GM23338 (cell line): ENCODE results near the gene PADI6. TPM values are rescaled to one million over a fixed set of nuclear protein-coding genes. Genes with fewer than 3 reads are reported as not detected.

Source experiments
- ATAC-seq: fragments of 200-7000 bp; cut with Tn5 transposase; 3 replicates; pipeline ENCODE4 v1.9.1; 2020
- DNase-seq: peaks from one replicate; pipeline ENCODE4 v3.0.0-alpha.2; 2015; ENCODE audit warnings: low spot score
- H2AFZ ChIP-seq: fragments of 200-600 bp; sonication (generic); 2 replicates; pipeline ENCODE4 v1.8.0; 2016; ENCODE audit warnings: antibody characterized with exemption, mild to moderate bottlenecking, moderate library complexity
- H3F3A ChIP-seq: fragments of 200-600 bp; sonication (generic); replicated peaks from 2 replicates; pipeline ENCODE4 v1.8.0; 2017; ENCODE audit warnings: antibody characterized with exemption, mixed run types, low read depth
- H3K27ac ChIP-seq: fragments of 200-600 bp; sonication (generic); 2 replicates; pipeline ENCODE4 v1.6.1; 2016; ENCODE audit warnings: low read depth
- H3K27me3 ChIP-seq: fragments of 200-600 bp; sonication (generic); 2 replicates; pipeline ENCODE4 v1.8.0; 2016; ENCODE audit warnings: mild to moderate bottlenecking, mixed run types, moderate library complexity; ENCODE audit not compliant: insufficient read depth
- H3K36me3 ChIP-seq: fragments of 200-600 bp; sonication (generic); 2 replicates; pipeline ENCODE4 v1.8.0; 2016; ENCODE audit warnings: mild to moderate bottlenecking; ENCODE audit not compliant: insufficient read depth
- H3K4me1 ChIP-seq: fragments of 200-600 bp; sonication (generic); 2 replicates; pipeline ENCODE4 v1.8.0; 2016; ENCODE audit warnings: mild to moderate bottlenecking, moderate library complexity; ENCODE audit not compliant: insufficient read depth
- H3K4me2 ChIP-seq: fragments of 200-600 bp; sonication (generic); 2 replicates; pipeline ENCODE4 v1.7.1; 2017; ENCODE audit warnings: mixed run types
- H3K4me3 ChIP-seq: fragments of 200-600 bp; sonication (generic); 2 replicates; pipeline ENCODE4 v1.6.1; 2016; ENCODE audit warnings: mixed run types
- H3K79me2 ChIP-seq: fragments of 200-600 bp; sonication (generic); replicated peaks from 2 replicates; pipeline ENCODE4 v1.8.0; 2017; ENCODE audit warnings: mild to moderate bottlenecking; ENCODE audit not compliant: insufficient read depth
- H3K9me2 ChIP-seq: fragments of 200-600 bp; sonication (generic); 2 replicates; pipeline ENCODE4 v1.8.0; 2017; ENCODE audit not compliant: insufficient read depth
- H4K20me1 ChIP-seq: fragments of 200-600 bp; sonication (generic); replicated peaks from 2 replicates; pipeline ENCODE4 v1.8.0; 2017; ENCODE audit warnings: mild to moderate bottlenecking; ENCODE audit not compliant: insufficient read depth
- H3K27ac Mint-ChIP-seq: 2 replicates; pipeline ENCODE4 v1.8.0; 2020; ENCODE audit warnings: inconsistent platforms, mild to moderate bottlenecking, moderate library complexity, mixed read lengths
- H3K27me3 Mint-ChIP-seq: 3 replicates; pipeline ENCODE4 v1.8.0; 2022; ENCODE audit warnings: low read depth, mild to moderate bottlenecking, moderate library complexity, mixed read lengths, inconsistent platforms; ENCODE audit not compliant: insufficient read depth, poor library complexity
- H3K36me3 Mint-ChIP-seq: 3 replicates; pipeline ENCODE4 v1.8.0; 2021; ENCODE audit warnings: low read depth, mild to moderate bottlenecking, inconsistent platforms, moderate library complexity, mixed read lengths
- H3K4me1 Mint-ChIP-seq: 3 replicates; pipeline ENCODE4 v1.8.0; 2020; ENCODE audit warnings: mild to moderate bottlenecking, inconsistent platforms, mixed read lengths
- H3K4me3 Mint-ChIP-seq: 3 replicates; pipeline ENCODE4 v1.8.0; 2021; ENCODE audit warnings: moderate library complexity, mild to moderate bottlenecking, inconsistent platforms, mixed read lengths
- H3K9me3 Mint-ChIP-seq: 3 replicates; pipeline ENCODE4 v1.8.0; 2020; ENCODE audit warnings: moderate library complexity, mild to moderate bottlenecking, inconsistent platforms, mixed read lengths
- CTCF ChIP-seq, 2 experiments: fragments of 200-600 bp in 1 of 2; sonication (generic) in 1 of 2; conservative IDR thresholded peaks; 2 replicates each; pipeline versions ENCODE4 v1.5.1 to v1.6.1; 2016 to 2017; ENCODE audit warnings: antibody characterized with exemption in 2 of 2, low read depth in 2 of 2, mild to moderate bottlenecking in 2 of 2, moderate library complexity in 1 of 2
- ETS1 ChIP-seq: IDR thresholded peaks from 2 replicates; pipeline ENCODE4 v1.6.1; 2016; ENCODE audit warnings: antibody characterized with exemption
- EZH2 ChIP-seq: fragments of 200-600 bp; sonication (generic); IDR thresholded peaks from one replicate; pipeline ENCODE4 v1.8.0; 2017; ENCODE audit warnings: antibody characterized with exemption, mild to moderate bottlenecking, low read depth; ENCODE audit not compliant: unreplicated experiment
- EZH2phosphoT487 ChIP-seq: fragments of 200-600 bp; sonication (generic); IDR thresholded peaks from one replicate; pipeline ENCODE4 v1.8.1; 2018; ENCODE audit warnings: antibody characterized with exemption; ENCODE audit not compliant: unreplicated experiment
- NANOG ChIP-seq: IDR thresholded peaks from 2 replicates; pipeline ENCODE4 v1.6.1; 2016; ENCODE audit warnings: antibody characterized with exemption, borderline replicate concordance
- REST ChIP-seq: IDR thresholded peaks from one replicate; pipeline ENCODE4 v1.6.1; 2018; ENCODE audit warnings: antibody characterized with exemption; ENCODE audit not compliant: unreplicated experiment
- ZNF114 ChIP-seq: fragments of 250-450 bp; sonication (Bioruptor Pico); IDR thresholded peaks from 2 replicates; pipeline ENCODE4 v1.5.0; 2020; ENCODE audit warnings: mild to moderate bottlenecking, moderate library complexity
- ZNF331 ChIP-seq: fragments of 250-450 bp; sonication (Bioruptor Pico); IDR thresholded peaks from 2 replicates; pipeline ENCODE4 v1.5.0; 2020; ENCODE audit warnings: low read depth, mild to moderate bottlenecking, moderate library complexity
- ZNF462 ChIP-seq: fragments of 250-450 bp; sonication (Bioruptor Pico); IDR thresholded peaks from 2 replicates; pipeline ENCODE4 v1.5.0; 2020; ENCODE audit warnings: mild to moderate bottlenecking, moderate library complexity
- polyA plus RNA-seq: library from polyadenylated mRNA; unstranded; fragments of >200 nt; fragmentation: Nextera tagmentation; extraction: Ambion mirVana; gene quantifications from 2 replicates; pipeline ENCODE4 v1.2.1, GENCODE V29; 2016
- total RNA-seq: library from RNA; depleted of rRNA; stranded (reverse); fragments of >200 nt; shearing (Covaris generic); gene quantifications from 2 replicates; pipeline ENCODE4 v1.2.3, GENCODE V29; 2014

PADI6 gene
- total and polyA plus RNA-seq, 2 experiments from 2014 or later = not detected

- H3K36me3 ChIP-seq = no peaks in the 10 kb centered on the region
- peaks cover 4% of the 10 kb centered on the region; the same call in 2 of the 3 replicates for H3K4me1 Mint-ChIP-seq
- no peaks in the 10 kb centered on the region for H3K36me3 Mint-ChIP-seq
- H3K27me3 Mint-ChIP-seq = peaks cover 3% of the 10 kb centered on the region
- ATAC-seq (no peak), DNase-seq (no peak)
- H3K4me1 ChIP-seq = no peaks in the 10 kb centered on the region
- no peaks in the 10 kb centered on the region; the same call in 2 of the 3 replicates for H3K9me3 Mint-ChIP-seq
- H3K27ac Mint-ChIP-seq = no peak overlapping the region
- no peak overlapping the region for H3K4me2 ChIP-seq
- H4K20me1 ChIP-seq = no peaks in the 10 kb centered on the region
- H3K79me2 ChIP-seq = no peaks in the 10 kb centered on the region
- no peak overlapping the region for H3K4me3 ChIP-seq
- no peak overlapping the region for H3K4me3 Mint-ChIP-seq
- H3K27me3 ChIP-seq = no peaks in the 10 kb centered on the region
- H3K9me2 ChIP-seq = no peaks in the 10 kb centered on the region
- no peak overlapping the region for H2AFZ ChIP-seq
- TF ChIP-seq REST (no peak), CTCF (conservative IDR thresholded peaks at IDR 0.05; ENCODE audit: low read depth in 2 of 2) (no peak), NANOG (no peak), EZH2phosphoT487 (no peak), EZH2 (no peak), ETS1 (no peak), ZNF331 (CRISPR knock-in tag) (no peak), ZNF114 (CRISPR knock-in tag) (no peak), ZNF462 (CRISPR knock-in tag) (no peak)
- H3K27ac ChIP-seq = no peak overlapping the region
- H3F3A ChIP-seq = no peaks in the 10 kb centered on the region
Observed at GRCh38 chr1:17361687-17362086, 10.3 kb upstream of the PADI6 start.
